ENCODE data around the gene BTG1.
A peak's percentile ranks its signal among the peaks of the same experiment; 100 is the strongest.

The BTG1 gene

GRCh38 chr12:92134638-92135274 is 10.9 kb downstream of the BTG1 start:
- peak in 1 of 2 experiments; percentile 22 for DNase-seq
- no peak for TF ChIP-seq GATA1 (IDR thresholded peaks at IDR 0.05; ENCODE audit: low read depth, low read length)
- TF ChIP-seq POLR2A (IDR thresholded peaks at IDR 0.05; ENCODE audit: low read length): no peak

GRCh38 chr12:92133795-92134637 is 11.6 kb downstream of the BTG1 start:
- TF ChIP-seq POLR2A (IDR thresholded peaks at IDR 0.05; ENCODE audit: low read length) (no peak), GATA1 (IDR thresholded peaks at IDR 0.05; ENCODE audit: low read depth, low read length) (no peak)
- no peak for DNase-seq

- no peak for TF ChIP-seq GATA1 (IDR thresholded peaks at IDR 0.05; ENCODE audit: low read depth, low read length)
- DNase-seq: no peak
Measured at GRCh38 chr12:92133171-92133570, 12.5 kb downstream of the BTG1 start.

GRCh38 chr12:92132288-92132687 is 13.4 kb downstream of the BTG1 start:
- TF ChIP-seq GATA1 (IDR thresholded peaks at IDR 0.05; ENCODE audit: low read depth, low read length): no peak
- no peak for TF ChIP-seq POLR2A (IDR thresholded peaks at IDR 0.05; ENCODE audit: low read length)

GRCh38 chr12:92130999-92131398 is 14.6 kb downstream of the BTG1 start:
- no peak for DNase-seq
- no peak for TF ChIP-seq POLR2A (IDR thresholded peaks at IDR 0.05; ENCODE audit: low read length)
- TF ChIP-seq GATA1 (IDR thresholded peaks at IDR 0.05; ENCODE audit: low read depth, low read length): no peak

More at GRCh38 chr12:92132288-92132687, 13.4 kb downstream of the BTG1 start:
- peak in 1 of 2 experiments; percentile 16 for DNase-seq

GRCh38 chr12:92129609-92130008 is 16.0 kb downstream of the BTG1 start:
- no peak for DNase-seq
- no peak for TF ChIP-seq GATA1 (IDR thresholded peaks at IDR 0.05; ENCODE audit: low read depth, low read length)
- no peak for TF ChIP-seq POLR2A (IDR thresholded peaks at IDR 0.05; ENCODE audit: low read length)

GRCh38 chr12:92128612-92129011 is 17.0 kb downstream of the BTG1 start:
- no peak for DNase-seq
- TF ChIP-seq POLR2A (IDR thresholded peaks at IDR 0.05; ENCODE audit: low read length) (no peak), GATA1 (IDR thresholded peaks at IDR 0.05; ENCODE audit: low read depth, low read length) (no peak)

GRCh38 chr12:92124689-92125029 is 21.0 kb downstream of the BTG1 start:
- no peak for TF ChIP-seq POLR2A (IDR thresholded peaks at IDR 0.05; ENCODE audit: low read length)
- no peak for TF ChIP-seq GATA1 (IDR thresholded peaks at IDR 0.05; ENCODE audit: low read depth, low read length)
- no peak for DNase-seq

GRCh38 chr12:92123780-92124688 is 21.6 kb downstream of the BTG1 start:
- no peak for TF ChIP-seq GATA1 (IDR thresholded peaks at IDR 0.05; ENCODE audit: low read depth, low read length)
- TF ChIP-seq POLR2A (IDR thresholded peaks at IDR 0.05; ENCODE audit: low read length): no peak
- peak in 1 of 2 experiments; percentile 5 for DNase-seq

- TF ChIP-seq GATA1 (IDR thresholded peaks at IDR 0.05; ENCODE audit: low read depth, low read length): no peak
- TF ChIP-seq POLR2A (IDR thresholded peaks at IDR 0.05; ENCODE audit: low read length): no peak
Measured at GRCh38 chr12:92122941-92123779, 22.5 kb downstream of the BTG1 start.

GRCh38 chr12:92121826-92122225 is 23.8 kb downstream of the BTG1 start:
- TF ChIP-seq GATA1 (IDR thresholded peaks at IDR 0.05; ENCODE audit: low read depth, low read length) (no peak), POLR2A (IDR thresholded peaks at IDR 0.05; ENCODE audit: low read length) (no peak)
- DNase-seq: no peak

More at GRCh38 chr12:92122941-92123779, 22.5 kb downstream of the BTG1 start:
- DNase-seq: no peak

GRCh38 chr12:92118826-92119536 is 26.7 kb downstream of the BTG1 start:
- TF ChIP-seq POLR2A (IDR thresholded peaks at IDR 0.05; ENCODE audit: low read length) (no peak), GATA1 (IDR thresholded peaks at IDR 0.05; ENCODE audit: low read depth, low read length) (no peak)
- DNase-seq: no peak

All from erythroblast (primary cell).